ENCODE measurements around the gene AP2S1.
A peak's percentile ranks its signal among the peaks of the same experiment; 100 is the strongest.
"Not testable (repeated sequence)": the region's sequence is repeated elsewhere in the genome, so short reads cannot be mapped to it uniquely, and the experiment has no call there.

AP2S1 gene

GRCh38 chr19:46839752-46840497 is 10.7 kb downstream of the AP2S1 start:
- DNase-seq = no peak

GRCh38 chr19:46838160-46838559 is 12.5 kb downstream of the AP2S1 start:
- DNase-seq = no peak

- DNase-seq = no peak
Measured at GRCh38 chr19:46834984-46835383, 15.7 kb downstream of the AP2S1 start.

DNA sequence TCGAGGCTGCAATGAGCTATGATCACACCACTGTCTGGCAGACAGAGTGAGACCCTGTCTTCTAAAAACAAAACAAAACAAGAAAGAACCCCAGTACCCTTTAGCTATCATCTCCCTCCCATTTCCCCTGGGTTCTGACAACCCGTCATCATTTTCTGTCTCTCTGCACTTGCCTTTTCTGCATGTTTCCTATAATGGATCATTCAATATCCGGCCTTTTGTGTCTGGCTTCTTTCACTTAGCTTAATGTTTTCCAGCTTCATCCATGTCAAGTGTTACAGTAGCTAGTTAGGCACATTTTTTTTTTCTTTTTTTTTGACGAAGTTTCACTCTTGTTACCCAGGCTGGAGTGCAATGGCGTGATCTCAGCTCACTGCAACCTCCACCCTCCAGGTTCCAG is 16.5 kb downstream of the AP2S1 start:
- no peak for DNase-seq

GRCh38 chr19:46830864-46831263 is 19.8 kb downstream of the AP2S1 start:
- DNase-seq = no peak

DNA sequence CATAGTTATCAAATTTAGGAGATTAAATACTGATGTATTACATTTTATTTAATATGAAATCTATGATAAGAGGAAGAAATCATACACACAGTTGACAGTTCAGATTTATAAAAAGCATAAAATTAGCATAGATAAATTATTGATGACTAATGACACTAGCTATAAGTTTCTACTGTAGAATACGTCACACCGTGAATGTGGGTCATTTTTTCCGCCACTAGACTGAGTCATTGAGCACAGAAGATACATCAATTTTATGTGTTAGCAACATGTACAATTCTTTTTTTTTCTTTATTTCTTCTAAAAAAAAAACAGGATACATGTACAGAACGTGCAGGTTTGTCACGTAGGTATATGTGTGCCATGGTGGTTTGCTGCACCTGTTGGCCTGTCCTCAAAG is 22.2 kb downstream of the AP2S1 start:
- DNase-seq = no peak

DNA sequence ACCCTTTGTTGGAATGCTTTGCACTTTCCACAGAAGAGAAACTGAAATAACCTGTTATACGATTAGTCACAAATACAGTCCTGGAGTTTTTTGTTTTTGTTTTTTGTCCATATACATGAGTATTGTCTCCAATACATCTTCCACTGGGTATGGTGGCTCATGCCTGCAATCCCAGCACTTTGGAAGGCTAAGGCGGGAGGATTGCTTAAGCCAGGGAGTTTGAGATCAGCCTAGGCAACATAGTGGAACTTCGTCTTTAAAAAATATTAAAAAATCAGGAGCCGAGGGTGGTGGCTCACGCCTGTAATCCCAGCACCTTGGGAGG is 25.0 kb downstream of the AP2S1 start:
- no peak for DNase-seq

- no peak for DNase-seq
Measured at GRCh38 chr19:46824890-46825730, 25.5 kb downstream of the AP2S1 start.

DNA sequence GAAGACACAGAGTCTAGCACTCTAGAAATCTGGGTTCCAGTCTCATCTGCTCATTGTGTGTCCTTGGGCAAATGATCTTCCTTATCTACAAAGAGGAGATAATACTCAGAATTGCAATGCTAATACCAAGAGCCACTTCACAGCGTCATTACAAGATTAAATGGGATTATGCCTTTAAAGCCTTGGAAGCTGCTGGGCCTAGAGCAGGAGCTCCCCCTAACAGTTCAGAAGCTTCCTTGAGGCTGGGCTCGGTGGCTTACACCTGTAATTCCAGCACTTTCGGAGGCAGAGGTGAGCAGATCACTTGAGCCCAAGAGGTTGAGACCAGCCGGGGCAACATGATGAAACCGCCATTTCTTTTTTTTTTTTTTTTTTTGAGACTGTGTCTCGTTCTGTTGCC is 27.6 kb downstream of the AP2S1 start:
- no peak for DNase-seq

GRCh38 chr19:46822410-46822787 is 28.2 kb downstream of the AP2S1 start:
- not testable (repeated sequence) for DNase-seq

- peak; percentile 55 for DNase-seq
Measured at GRCh38 chr19:46821512-46822409, 28.9 kb downstream of the AP2S1 start.

- no peak for DNase-seq
Measured at GRCh38 chr19:46818812-46819211, 31.8 kb downstream of the AP2S1 start.

DNA sequence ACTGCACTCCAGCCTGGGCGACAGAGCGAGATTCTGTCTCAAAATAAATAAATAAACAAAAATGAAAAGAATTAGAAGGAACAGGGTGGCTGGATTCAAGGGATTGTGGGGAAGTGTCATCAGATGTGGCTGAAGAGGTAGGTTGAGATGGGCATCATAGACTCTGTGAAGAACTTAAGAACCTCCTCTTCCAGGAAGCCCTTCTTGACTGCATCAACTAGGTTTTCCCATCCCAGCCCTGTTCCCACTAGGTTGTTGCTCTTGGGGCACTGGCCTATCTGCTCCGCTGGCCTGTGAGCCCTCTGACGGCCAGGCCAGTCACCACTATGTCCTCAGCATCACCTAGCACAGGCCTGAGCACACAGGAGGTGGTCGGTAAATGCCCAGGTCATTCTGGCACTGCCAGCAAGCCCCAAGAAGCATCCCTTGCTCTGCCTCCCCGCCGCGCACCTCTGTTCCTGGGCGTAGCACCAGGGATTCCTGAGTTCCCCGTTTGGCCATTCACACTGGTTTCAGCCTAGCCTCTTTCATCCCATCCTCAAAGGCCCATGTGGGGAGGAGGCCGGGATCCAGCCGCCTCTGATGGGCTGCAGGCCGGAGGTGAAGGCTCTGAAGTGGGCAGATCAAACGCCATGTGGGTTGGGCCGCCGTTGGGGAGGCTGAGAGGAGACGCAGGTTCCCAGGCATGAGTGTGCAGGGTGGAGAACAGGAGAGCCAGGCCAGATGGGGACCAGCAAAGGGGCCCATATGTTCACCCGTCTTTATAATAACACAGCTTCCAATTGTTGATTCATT is 34.6 kb downstream of the AP2S1 start:
- no peak for DNase-seq

- peak; percentile 45 for DNase-seq
Measured at GRCh38 chr19:46813839-46814358, 36.7 kb downstream of the AP2S1 start.

GRCh38 chr19:46812977-46813838 is 37.4 kb downstream of the AP2S1 start:
- DNase-seq = no peak

GRCh38 chr19:46809534-46810272 is 40.9 kb downstream of the AP2S1 start:
- no peak for DNase-seq

DNA sequence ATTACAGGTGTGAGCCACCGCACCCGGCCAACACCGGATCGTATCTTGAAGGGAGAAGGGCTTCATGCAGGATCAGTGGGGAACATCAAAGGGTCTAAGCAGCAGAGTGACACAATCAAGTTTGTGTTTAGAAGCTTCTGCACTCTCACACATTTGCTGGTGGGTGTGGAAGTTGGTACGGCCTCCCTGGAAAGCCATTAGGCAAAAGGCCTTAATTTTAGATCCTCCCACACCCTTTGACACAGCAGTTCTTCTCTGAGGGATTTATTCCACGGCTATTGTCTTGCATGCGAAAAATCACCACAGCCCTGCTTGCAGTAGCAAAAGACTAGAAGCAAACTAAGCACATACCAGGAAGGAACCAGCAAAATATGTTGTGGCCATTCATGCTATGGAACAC is 44.0 kb downstream of the AP2S1 start:
- DNase-seq = no peak

DNA sequence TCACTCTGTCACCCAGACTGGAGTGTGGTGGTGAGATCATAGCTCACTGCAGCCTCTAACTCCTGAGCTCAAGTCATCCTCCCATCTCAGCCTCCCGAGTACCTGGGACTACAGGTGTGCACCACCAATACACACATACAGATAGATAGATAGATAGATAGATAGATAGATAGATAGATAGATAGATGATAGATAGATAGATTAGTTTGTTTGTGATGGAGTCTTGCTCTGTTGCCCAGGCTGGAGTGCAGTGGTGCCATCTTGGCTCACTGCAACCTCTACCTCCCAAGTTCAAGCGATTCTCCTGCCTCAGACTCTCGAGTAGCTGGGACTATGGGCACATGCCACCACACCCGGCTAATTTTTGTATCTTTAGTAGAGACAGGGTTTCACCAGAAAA is 46.2 kb downstream of the AP2S1 start:
- DNase-seq = not testable (repeated sequence)

DNA sequence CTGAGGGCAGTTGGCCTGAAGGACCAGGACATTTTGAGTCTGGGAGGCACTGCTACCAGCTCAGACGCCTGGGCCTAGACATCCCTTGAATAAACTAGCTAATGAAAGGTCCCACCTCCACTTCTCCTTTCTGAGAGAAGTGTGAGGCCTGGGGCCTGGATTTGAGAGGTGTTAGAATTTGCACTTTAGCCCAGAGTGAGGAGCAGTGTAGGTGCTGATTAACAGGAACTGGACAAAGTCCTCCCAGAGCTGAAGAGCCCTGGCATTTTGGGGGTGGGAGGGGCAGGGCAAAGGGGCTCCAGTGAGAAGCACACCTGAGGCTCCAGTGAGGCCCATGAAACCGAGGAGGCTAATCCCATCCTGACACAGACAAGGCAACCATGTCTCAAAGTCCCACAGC is 47.1 kb downstream of the AP2S1 start:
- no peak for DNase-seq

DNA sequence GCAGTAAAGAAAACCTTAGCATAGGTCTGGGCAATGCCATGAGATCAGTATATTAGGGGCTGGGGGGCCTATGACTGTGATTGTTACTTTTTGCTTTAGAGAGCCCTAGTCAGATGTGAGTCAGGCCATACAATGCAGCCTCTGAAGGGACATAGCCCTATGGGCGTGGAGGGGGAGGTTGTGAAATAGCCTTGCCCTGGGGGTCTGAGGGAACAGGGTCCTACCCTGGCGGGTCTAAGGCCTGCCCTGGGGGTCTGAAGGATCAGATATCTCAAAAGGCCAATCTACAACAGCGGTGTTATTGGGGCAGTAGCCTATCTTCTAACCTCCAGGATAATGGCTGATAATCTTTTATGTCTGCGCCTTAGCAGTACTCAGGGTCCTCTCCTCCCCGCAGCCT is 48.5 kb downstream of the AP2S1 start:
- DNase-seq = no peak

- DNase-seq = no peak
Measured at GRCh38 chr19:46798713-46799112, 51.9 kb downstream of the AP2S1 start.

All from femur (tissue), 1 donor.